HG03060 (cell line): ENCODE data around the gene AMOTL1.
"Not testable (repeated sequence)": the region's sequence is repeated elsewhere in the genome, so short reads cannot be mapped to it uniquely, and the experiment has no call there.

ENCODE experiments used
- ATAC-seq: cut with Tn5 transposase; IDR thresholded peaks from one replicate; pipeline ENCODE4 v1.9.1; 2021; ENCODE audit warnings: low read depth, moderate number of reproducible peaks; ENCODE audit not compliant: unreplicated experiment

AMOTL1 gene

DNA sequence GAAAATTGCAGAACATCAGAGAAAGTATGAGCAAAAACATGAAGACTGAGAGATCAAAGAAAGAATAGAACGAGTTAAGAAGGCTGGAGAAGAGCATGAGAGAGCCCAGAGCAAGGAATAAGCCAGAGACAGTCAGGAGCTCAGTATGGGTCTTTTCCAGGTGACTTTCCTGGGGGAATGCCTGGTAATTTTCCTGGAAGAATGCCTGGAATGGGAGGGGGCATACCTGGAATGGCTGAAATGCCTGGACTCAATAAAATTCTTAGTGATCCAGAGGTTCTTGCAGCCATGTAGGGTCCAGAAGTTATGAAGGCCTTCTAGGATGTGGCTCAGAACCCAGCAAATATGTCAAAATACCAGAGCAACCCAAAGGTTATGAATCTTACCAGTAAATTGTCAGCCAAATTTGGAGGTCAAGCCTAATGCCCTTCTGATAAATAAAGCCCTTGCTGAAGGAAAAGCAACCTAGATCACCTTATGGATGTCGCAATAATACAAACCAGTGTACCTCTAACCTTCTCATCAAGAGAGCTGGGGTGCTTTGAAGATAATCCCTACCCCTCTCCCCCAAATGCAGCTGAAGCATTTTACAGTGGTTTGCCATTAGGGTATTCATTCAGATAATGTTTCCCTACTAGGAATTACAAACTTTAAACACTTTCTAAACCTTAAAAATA is 145.7 kb downstream of the AMOTL1 start:
- not testable (repeated sequence) for ATAC-seq

DNA sequence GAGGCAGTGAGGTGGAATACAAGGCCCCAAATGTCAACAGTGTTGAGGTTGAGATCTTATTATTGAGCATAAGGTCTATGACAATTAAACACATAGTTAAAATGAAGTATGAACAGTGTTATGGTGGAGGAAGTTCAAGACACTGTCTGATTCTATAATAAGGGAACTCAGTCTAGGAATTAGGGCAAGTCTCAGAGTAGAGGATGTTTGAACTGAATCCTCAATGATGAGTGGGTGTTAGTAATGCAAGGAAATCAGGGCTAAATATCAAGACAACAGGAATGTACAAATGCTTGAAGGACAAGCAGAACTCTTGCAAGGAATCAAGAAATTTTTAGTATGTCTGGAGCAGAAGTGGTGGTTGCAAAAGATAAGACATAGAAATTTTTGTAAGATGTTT is 152.2 kb downstream of the AMOTL1 start:
- no peak for ATAC-seq

DNA sequence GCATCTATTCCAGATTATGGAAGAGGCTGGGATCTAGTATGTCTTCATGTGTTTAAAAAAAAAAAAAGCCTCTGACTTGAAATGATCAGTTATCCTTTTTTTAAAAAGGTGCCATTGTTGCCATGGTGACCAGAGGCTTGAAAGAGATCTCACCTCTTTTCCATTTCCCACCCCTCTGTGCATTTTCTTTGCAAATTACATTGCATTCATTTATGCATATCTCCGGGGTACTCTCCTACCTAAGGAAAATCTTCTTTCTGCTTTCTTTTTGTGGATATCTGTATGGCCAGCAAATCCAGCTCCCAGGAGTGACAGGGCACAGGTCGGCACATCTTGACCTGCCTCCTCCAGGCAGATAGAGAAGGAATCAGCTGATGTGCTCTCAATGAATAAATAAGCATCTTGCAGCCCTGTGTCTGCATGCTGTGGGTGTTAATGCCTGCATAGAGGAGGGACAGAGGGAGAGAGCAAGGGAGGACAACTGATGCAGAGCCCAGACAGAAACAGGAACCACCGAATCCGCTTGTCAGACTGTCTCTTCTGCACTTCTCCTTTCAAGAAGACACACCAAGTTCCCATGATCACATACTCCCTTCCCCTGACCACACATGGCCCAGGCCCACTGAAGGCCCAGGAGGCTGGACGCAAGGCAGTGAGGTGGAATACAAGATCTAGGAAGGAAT is 154.3 kb downstream of the AMOTL1 start:
- ATAC-seq = no peak

DNA sequence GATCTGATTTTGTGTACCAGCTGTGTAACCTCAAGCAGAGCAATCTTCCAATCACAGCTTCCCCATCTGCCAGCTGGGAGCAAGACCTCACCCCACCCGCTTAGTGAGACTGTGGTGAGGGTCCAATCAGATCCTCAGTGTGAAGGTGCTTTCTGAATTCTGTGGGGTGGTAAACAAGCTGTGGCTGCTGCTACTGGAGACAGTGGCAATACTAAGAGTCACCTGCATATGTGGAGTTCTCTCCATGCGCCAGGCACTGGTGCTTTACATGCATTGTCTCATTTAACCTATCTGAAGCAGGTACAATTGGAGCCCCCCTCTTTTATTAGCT is 154.8 kb downstream of the AMOTL1 start:
- no peak for ATAC-seq

DNA sequence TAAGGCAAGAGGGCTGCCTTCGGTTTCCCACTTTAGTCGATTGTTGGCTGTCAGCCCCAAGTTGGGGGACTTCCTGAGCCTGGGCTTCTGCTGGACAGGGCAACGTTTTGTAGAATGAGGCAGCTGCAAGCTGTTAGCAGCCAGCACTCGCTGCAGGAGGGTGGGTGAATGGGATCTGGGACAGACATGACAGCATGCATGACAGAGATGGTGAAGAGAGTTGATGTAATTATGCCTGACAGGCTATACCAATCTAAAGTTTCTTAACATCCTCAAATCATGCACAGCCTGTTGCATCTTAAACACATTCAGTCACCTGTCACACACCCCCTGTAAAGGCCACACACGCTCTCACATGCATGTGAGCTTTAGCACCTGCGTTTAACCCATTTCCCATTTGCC is 156.0 kb downstream of the AMOTL1 start:
- no peak for ATAC-seq

DNA sequence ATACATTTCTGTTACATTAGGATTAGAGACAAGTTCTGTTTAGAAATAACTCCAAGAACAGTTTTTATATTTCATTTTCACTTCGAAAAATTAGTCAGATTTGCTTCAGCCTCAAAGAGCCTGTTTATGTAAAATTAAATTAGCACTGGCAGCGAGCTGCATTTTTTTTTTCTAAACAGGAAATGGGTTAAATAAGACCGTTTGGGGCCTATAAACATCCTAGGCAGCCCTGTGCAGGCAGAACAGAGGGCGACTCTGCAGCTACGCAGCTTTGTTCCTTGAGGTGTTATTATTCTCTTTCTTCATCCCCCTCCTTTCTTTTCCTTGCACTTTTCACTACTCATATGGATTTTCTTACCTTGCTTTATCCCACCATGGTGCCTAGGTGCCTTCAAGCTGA is 156.5 kb downstream of the AMOTL1 start:
- no peak for ATAC-seq

DNA sequence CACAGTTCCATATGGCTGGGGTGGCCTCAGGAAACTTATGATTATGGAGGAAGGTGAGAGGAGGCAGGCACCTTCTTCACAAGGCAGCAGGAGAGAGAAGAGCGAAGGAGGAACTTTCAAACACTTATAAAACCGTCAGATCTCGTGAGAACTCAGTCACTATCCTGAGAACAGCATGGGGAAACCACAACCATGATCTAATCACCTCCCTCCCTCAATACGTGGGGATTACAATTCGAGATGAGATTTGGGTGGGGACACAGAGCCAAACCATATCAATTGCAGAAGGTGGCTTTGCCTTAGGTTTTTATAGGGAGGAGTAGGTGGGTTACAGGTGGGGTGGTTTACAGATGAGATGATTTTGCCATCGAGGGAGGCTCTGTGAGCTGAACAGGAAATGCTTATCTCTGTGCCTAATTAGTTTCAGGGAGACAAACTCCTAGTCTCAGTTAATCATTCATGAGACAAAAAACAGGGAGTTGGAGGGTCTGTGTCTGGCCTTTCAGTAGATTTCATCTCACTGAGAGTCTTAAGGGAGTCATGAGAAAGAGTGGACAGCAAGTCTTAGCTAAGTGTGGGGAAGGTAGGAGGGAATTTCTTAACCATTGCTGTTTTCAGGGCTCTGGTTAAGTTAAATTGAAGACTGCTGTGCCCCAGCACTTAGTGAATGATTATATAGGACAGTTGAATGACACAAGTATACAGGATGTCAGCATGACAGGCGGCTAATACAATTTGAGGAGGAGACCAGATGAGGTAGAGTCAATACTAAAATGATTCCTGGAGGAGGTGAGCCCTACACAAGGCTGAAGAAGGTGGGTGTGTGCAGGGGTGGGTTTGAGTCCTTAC is 157.5 kb downstream of the AMOTL1 start:
- no peak for ATAC-seq

DNA sequence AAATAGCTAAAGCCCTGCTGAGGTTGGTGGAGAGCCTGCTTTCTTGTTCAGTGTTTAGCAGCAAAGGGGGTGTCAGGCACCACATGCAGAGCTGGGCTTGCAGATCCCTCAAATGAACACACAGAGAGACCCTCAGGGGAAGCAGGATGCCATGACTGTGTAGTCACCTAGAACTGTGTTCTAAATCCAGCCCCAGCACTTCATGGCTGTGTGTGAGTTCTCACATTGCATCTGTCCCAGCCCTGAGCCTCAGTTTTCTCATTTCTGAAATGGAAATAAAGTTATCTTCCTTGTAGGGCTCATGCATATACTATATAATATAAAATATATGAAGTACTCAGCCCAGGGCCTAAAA is 158.1 kb downstream of the AMOTL1 start:
- ATAC-seq = no peak
